Thoracic aorta endothelial cell (primary cell): ENCODE results near the gene CASKIN1. TPM values are rescaled to one million over a fixed set of nuclear protein-coding genes. Genes with fewer than 3 reads are reported as not detected.

Experiments used
- small RNA-seq: library from RNA; depleted of rRNA; stranded (forward); fragments of <200 nt; gene quantifications from one replicate; pipeline ENCODE3, GENCODE V24; 2012
- total RNA-seq: library from RNA; depleted of rRNA; stranded (reverse); fragments of >200 nt; gene quantifications from 2 replicates; pipeline ENCODE4 v1.2.3, GENCODE V29; 2012

CASKIN1 gene
- under 0.01 and 0.13 TPM in 2 replicates for total RNA-seq

GRCh38 chr16:2196162-2196980 is at the start of gene CASKIN1:
CASKIN1 (minus strand) TSS chr16:2196605; CDS start chr16:2196432, 173 bp downstream.

DNA sequence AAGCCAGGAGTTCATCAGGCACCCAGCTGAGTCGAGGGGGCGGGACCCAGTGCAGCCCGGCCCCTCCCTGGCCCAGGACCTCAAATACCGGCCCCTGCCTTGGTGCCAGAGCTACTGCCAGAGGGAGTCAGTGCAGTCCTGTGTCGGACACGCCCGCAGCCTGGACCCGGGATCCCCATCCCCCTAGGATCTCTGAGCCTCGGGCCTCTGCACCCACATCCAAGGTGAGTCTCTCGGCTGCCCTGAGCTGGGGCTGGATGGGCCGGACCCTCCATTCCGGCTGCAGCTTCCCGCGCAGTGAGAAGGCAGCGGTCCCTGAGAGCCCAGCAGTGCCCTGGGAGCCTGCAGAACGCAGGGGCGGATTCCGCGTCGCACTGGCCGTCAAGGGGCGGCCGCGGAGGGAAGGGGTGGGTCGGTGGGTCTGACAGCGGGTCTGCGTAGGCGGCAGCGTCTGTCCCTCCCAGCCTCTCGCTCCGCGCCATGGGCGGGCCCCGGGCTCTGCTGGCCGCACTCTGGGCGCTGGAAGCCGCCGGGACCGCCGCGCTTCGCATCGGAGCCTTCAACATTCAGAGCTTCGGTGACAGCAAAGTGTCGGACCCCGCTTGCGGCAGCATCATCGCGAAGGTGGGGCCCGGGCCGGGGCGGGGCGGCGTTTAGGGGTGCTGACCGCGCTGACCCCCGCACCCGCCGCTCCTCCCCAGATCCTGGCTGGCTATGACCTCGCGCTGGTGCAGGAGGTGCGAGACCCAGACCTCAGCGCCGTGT is 40.1 kb upstream of the CASKIN1 start, which contains the start of gene DNASE1L2:
Gene DNASE1L2, plus strand, starts transcription at position 108 of the 765 bp plus-strand sequence. Its CDS starts 373 bp downstream, at position 481.

DNA sequence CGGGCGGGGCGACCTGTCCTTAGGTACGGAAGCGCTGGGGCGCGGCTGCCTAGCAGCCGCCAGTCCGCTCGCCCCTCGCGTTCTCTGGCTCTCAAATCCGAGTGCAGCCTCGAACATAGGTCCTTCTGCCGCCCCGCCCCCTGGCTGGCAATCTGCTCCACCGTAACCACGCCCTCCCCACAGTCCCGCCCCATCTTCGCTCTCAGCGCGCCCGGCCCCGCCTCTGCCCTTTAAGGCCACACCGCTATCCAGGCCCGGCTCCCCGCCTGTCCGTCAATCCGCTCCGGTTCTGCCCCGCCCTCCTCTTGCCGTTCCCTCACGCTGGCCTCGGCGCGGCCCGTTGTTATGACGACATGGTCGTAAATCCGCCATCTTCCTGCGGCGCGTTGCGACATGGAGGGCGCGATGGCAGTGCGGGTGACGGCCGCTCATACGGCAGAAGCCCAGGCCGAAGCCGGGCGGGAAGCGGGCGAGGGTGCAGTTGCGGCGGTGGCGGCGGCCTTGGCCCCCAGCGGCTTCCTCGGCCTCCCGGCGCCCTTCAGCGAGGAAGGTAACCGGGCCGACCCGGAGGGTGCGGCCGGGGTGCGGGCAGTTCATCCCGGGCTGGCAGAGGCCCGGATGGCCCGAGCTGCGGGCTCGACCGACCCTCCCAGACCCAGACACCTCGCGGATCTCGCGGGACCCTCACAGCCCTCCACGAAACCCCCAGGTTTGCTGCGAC is 27.0 kb upstream of the CASKIN1 start, which contains the start of gene E4F1:
Gene E4F1, plus strand, starts transcription at position 371 of the 721 bp plus-strand sequence. Its CDS starts 23 bp downstream, at position 394.

GRCh38 chr16:2214719-2214968 is 18.2 kb upstream of the CASKIN1 start, which contains the start of gene PGP:
PGP (minus strand) TSS chr16:2214840; CDS start chr16:2214777, 63 bp downstream.

DNA sequence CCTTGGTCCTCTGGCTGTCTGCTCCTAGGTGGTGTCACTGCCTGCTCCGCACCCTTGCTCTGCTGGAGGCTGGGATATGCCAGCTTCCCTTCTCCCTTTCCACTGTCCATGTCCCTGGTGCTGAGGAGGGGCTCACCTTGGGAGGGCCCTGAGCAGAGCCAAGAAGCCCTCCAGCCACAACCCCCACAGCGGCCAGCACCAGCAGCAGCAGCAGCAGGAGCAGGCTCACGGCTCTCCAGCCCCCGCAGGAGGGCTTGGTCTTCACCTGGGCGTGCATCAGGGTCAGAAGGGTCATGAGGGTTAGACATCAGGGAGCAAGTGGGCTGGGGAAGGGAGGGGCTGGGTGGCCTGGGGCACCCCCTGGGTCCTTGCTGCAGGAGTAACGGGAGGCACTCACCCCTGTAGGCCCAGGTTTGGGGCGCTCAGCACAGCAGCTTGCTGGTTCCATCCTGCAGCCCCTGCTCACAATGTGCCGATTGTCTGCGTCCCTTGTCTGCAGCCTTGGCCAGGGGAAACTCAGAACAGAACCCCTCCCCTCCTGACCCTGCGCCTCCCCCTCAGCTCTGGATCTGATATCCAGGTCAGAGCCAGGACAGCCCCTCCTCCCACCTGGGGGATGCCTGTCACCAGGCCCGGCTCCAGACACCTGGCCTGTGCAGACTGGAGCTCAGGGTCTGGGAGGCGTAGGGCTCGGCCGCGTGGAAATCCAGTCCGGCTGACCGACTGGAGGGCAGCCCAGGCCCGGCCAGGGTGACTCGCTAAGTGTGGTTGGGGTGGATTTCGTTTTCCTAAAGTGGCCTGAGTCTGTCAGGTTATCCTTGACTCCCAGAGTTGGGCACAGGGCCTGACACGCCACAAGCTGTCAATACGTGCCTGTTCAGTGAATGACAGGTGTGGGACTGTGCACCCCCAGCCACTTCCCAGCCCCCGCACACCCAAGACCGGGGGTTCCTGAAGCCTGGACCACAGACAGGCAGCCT is 14.3 kb upstream of the CASKIN1 start, which contains the start of gene BRICD5:
Gene BRICD5, minus strand, starts transcription at position 478 of the 980 bp plus-strand sequence. Its CDS starts 30 bp downstream, at position 448.

DNA sequence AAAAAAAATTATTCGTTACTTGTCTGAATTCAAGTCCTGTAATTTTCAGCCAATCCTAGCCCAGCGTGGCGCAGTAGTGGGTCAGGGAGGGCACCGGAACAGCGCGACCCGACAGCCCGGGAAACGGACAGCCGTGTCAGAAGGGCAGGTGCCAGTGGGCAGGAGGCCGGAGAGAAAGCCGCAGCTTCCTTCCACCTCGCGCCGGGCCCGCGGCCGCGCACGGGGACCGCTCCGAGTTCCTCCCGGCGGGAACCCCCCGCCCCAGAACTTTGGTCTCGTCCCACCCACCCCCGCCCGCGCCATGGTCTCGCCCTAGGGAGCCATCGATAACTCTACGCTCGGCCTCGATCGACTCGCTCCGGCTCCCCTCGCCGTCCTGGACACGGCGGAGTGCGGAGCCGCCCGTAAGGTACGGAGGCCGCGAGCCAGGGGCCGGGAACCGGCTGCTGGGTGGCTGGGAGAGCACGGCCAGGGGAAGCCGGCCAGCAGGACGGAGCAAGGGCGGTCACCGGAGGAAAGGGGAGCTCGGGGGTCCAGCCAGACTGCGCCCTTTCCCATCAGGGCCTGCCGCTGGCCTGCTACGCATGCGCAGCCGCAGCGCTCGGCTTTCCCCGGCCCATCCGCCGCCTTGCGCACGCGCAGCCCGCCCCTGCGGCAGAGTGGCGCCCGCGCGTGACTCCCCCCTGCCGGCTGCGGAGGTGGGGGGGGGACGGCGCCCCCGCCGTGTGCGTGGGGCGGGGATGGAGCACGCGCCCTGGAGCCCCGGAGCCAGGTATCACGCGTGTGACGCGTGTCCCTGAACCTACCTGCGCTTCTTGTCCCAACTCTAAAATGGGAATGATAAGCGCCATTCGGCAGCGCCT is 8.9 kb upstream of the CASKIN1 start, which contains the start of gene MLST8:
Gene MLST8, plus strand, starts transcription at position 351 of the 863 bp plus-strand sequence. CDS start 632 bp downstream, outside the sequence.

GRCh38 chr16:2155091-2155950 is 41.1 kb downstream of the CASKIN1 start, which contains the start of gene TRAF7:
TRAF7 (plus strand) TSS chr16:2155782; CDS start chr16:2163921, 8,139 bp downstream.

GRCh38 chr16:2147981-2148671 is 48.3 kb downstream of the CASKIN1 start, which contains the start of gene RAB26:
RAB26 (plus strand) TSS chr16:2148625; CDS start chr16:2148784, 159 bp downstream.

DNA sequence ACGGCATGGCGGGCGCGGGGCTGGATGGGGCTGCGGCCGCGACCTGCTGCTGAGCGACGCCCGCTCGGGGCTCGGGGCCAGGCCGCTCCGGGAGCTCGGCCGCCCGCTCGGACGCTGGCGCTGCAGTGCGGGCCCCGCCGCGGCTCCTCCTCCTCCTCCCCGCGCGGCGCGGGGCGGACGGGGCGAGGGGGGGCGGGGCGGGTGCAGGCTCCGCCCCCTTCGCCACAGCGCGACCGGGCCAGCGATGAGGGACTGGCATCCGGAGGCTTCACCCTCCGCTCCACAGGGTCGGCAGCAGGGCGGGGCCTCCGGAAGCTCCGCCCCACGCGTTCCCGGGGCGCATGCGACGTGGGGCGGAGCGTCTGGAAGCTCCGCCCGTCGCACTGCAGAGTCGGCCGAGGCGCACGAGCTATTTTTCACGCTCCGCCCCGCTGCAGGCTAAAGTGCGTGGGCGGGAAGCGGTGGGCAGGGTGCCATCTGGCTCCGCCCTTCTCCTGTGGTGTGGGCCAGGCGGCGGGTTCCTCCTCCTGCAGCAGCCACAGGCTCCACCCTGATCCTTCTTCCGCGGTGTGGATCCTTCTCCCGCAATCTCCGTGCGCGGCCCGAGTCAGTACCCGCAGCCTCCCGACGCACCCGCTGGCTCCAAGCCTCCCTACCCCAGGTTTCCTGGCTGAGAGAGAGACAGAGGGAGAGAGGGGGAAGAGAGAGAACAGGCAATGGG is 60.5 kb downstream of the CASKIN1 start, which contains the start of gene PKD1:
Gene PKD1, minus strand, starts transcription at position 129 of the 721 bp plus-strand sequence. CDS start 209 bp downstream, outside the sequence.

Small RNAs within 50 kb of the gene (small RNA-seq; reads per million reads assigned to genes)
- not detected for gene MIR3180-5
- gene MIR4516 = not detected
- gene RF00019 = not detected
- not detected for gene SNORD60

Other genes starting within 250 kb of the CASKIN1 start
- gene RPL3L, start 241.9 kb downstream of the CASKIN1 start, total RNA-seq = not detected in 2 replicates
- gene NDUFB10, start 237.1 kb downstream of the CASKIN1 start, total RNA-seq = 97.1 and 113 TPM in 2 replicates
- gene RPS2, start 231.8 kb downstream of the CASKIN1 start, total RNA-seq = 2,240 and 2,662 TPM in 2 replicates
- not detected in 2 replicates for gene RNF151, start 229.7 kb downstream of the CASKIN1 start, total RNA-seq
- gene TBL3, start 224.6 kb downstream of the CASKIN1 start, total RNA-seq = 48.4 and 49.1 TPM in 2 replicates
- gene NOXO1, start 215.1 kb downstream of the CASKIN1 start, total RNA-seq = 0.40 TPM in 1 of 2 replicates, not detected in the other
- 8.6 and 13.6 TPM in 2 replicates for gene GFER, start 212.4 kb downstream of the CASKIN1 start, total RNA-seq
- gene SYNGR3, start 206.6 kb downstream of the CASKIN1 start, total RNA-seq = 1.3 and 1.6 TPM in 2 replicates
- gene ZNF598, start 186.8 kb downstream of the CASKIN1 start, total RNA-seq = 26.7 and 36.5 TPM in 2 replicates
- gene NPW, start 176.8 kb downstream of the CASKIN1 start, total RNA-seq = 0.13 and 0.72 TPM in 2 replicates
- 52.7 and 94.3 TPM in 2 replicates for gene NHERF2, start 169.7 kb downstream of the CASKIN1 start, total RNA-seq
- 18.6 and 27.1 TPM in 2 replicates for gene NTHL1, start 148.8 kb downstream of the CASKIN1 start, total RNA-seq
- gene TSC2, start 148.6 kb downstream of the CASKIN1 start, total RNA-seq = 56.4 and 61.7 TPM in 2 replicates
- gene PKD1, start 60.7 kb downstream of the CASKIN1 start, total RNA-seq = 56.4 and 62.8 TPM in 2 replicates
- gene RAB26, start 48.0 kb downstream of the CASKIN1 start, total RNA-seq = 0.36 and 0.66 TPM in 2 replicates
- 94.2 and 94.6 TPM in 2 replicates for gene TRAF7, start 40.8 kb downstream of the CASKIN1 start, total RNA-seq
- 37.1 and 44.0 TPM in 2 replicates for gene MLST8, start 8.8 kb upstream of the CASKIN1 start, total RNA-seq
- 1.3 and 1.8 TPM in 2 replicates for gene BRICD5, start 14.3 kb upstream of the CASKIN1 start, total RNA-seq
- gene PGP, start 18.2 kb upstream of the CASKIN1 start, total RNA-seq = 16.7 and 26.2 TPM in 2 replicates
- 21.0 and 26.1 TPM in 2 replicates for gene E4F1, start 27.0 kb upstream of the CASKIN1 start, total RNA-seq
- gene DNASE1L2, start 39.8 kb upstream of the CASKIN1 start, total RNA-seq = 0.36 and 0.80 TPM in 2 replicates
- 23.5 and 24.5 TPM in 2 replicates for gene ECI1, start 55.0 kb upstream of the CASKIN1 start, total RNA-seq
- gene RNPS1, start 71.5 kb upstream of the CASKIN1 start, total RNA-seq = 138 and 175 TPM in 2 replicates
- 24.3 and 31.2 TPM in 2 replicates for gene ABCA3, start 144.1 kb upstream of the CASKIN1 start, total RNA-seq
- gene CCNF, start 232.8 kb upstream of the CASKIN1 start, total RNA-seq = 41.5 and 70.0 TPM in 2 replicates